ENCODE results near the gene PRPF6. TPM values are rescaled to one million over a fixed set of nuclear protein-coding genes. Genes with fewer than 3 reads are reported as not detected.

The PRPF6 gene
- total and polyA plus RNA-seq, 2 of the 13 experiments (the other 11 are each of a cell fraction or from before 2014, with no cell fraction given) = 63.7 to 101 TPM

- TF ChIP-seq PRDM15 (CRISPR knock-in tag; IDR thresholded peaks at IDR 0.05) (no peak), ZNF577 (CRISPR knock-in tag; IDR thresholded peaks at IDR 0.05; ENCODE audit: borderline replicate concordance, low read depth) (no peak), MATR3 (CRISPR knock-in tag; IDR thresholded peaks at IDR 0.05) (no peak), SOX13 (IDR thresholded peaks at IDR 0.05) (no peak), SOX13 (CRISPR knock-in tag; conservative IDR thresholded peaks at IDR 0.05 in 1 of 2, IDR thresholded peaks at IDR 0.05 in 1 of 2) (peak; percentile 19 to 82; a peak in 1 of 4 replicates), RORA (CRISPR knock-in tag; IDR thresholded peaks at IDR 0.05) (no peak), ZBTB21 (CRISPR knock-in tag; IDR thresholded peaks at IDR 0.05) (no peak; the same call in 1 of the 2 replicates), FOXA3 (CRISPR knock-in tag; IDR thresholded peaks at IDR 0.05) (no peak; the same call in 1 of the 2 replicates), ZNF383 (CRISPR knock-in tag; IDR thresholded peaks at IDR 0.05; ENCODE audit: borderline replicate concordance) (no peak), MAZ (IDR thresholded peaks at IDR 0.05; ENCODE audit: borderline replicate concordance, low read depth, low read length) (0 out of 2 replicates have a peak, but pooled peaks have one; percentile 35), MAZ (CRISPR knock-in tag; IDR thresholded peaks at IDR 0.05; ENCODE audit: low read depth) (peak; percentile 69; the same call in 1 of the 2 replicates), GATA4 (IDR thresholded peaks at IDR 0.05; ENCODE audit: borderline replicate concordance, low read depth) (0 out of 2 replicates have a peak, but pooled peaks have one; percentile 39), CCDC6 (CRISPR knock-in tag; IDR thresholded peaks at IDR 0.05) (peak; percentile 46; the same call in 1 of the 2 replicates), MIER2 (CRISPR knock-in tag; IDR thresholded peaks at IDR 0.05) (peak; percentile 21; the same call in 1 of the 2 replicates), TSC22D2 (CRISPR knock-in tag; IDR thresholded peaks at IDR 0.05; ENCODE audit: borderline replicate concordance) (no peak), PRPF4 (IDR thresholded peaks at IDR 0.05; ENCODE audit: low read depth, low read length, poor library complexity, severe bottlenecking) (no peak), CBX5 (CRISPR knock-in tag; IDR thresholded peaks at IDR 0.05; ENCODE audit: borderline replicate concordance) (no peak), ZNF317 (CRISPR knock-in tag; IDR thresholded peaks at IDR 0.05) (no peak), GATAD1 (CRISPR knock-in tag; IDR thresholded peaks at IDR 0.05) (peak; percentile 43), ZNF20 (CRISPR knock-in tag; IDR thresholded peaks at IDR 0.05) (no peak), NR3C1 (CRISPR knock-in tag; IDR thresholded peaks at IDR 0.05) (0 out of 2 replicates have a peak, but pooled peaks have one; percentile 12), THAP11 (CRISPR knock-in tag; IDR thresholded peaks at IDR 0.05) (peak; percentile 46; the same call in 1 of the 2 replicates), RCOR2 (CRISPR knock-in tag; IDR thresholded peaks at IDR 0.05) (no peak), IRX3 (CRISPR knock-in tag; IDR thresholded peaks at IDR 0.05; ENCODE audit: borderline replicate concordance, low read depth) (no peak), ZSCAN9 (CRISPR knock-in tag; IDR thresholded peaks at IDR 0.05; ENCODE audit: borderline replicate concordance) (no peak), ZNF773 (CRISPR knock-in tag; IDR thresholded peaks at IDR 0.05; ENCODE audit: borderline replicate concordance) (no peak), ZFAT (CRISPR knock-in tag; conservative IDR thresholded peaks at IDR 0.05) (no peak)
- TF ChIP-seq, protein P1, sequence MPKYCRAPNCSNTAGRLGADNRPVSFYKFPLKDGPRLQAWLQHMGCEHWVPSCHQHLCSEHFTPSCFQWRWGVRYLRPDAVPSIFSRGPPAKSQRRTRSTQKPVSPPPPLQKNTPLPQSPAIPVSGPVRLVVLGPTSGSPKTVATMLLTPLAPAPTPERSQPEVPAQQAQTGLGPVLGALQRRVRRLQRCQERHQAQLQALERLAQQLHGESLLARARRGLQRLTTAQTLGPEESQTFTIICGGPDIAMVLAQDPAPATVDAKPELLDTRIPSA (CRISPR knock-in tag; IDR thresholded peaks at IDR 0.05; ENCODE audit: borderline replicate concordance) = no peak; the same call in 1 of the 2 replicates
Measured at GRCh38 chr20:64042054-64042781, 61.3 kb downstream of the PRPF6 start (continued).

All from HepG2 (cell line).